HG03520 (cell line): ENCODE data around the gene NPLOC4.
"Not testable (repeated sequence)": the region's sequence is repeated elsewhere in the genome, so short reads cannot be mapped to it uniquely, and the experiment has no call there.

Experiments used
- ATAC-seq: cut with Tn5 transposase; IDR thresholded peaks from one replicate; pipeline ENCODE4 v1.9.1; 2021; ENCODE audit warnings: mild to moderate bottlenecking, moderate library complexity; ENCODE audit not compliant: unreplicated experiment

Gene NPLOC4

GRCh38 chr17:81636505-81637288, at the start of gene NPLOC4, which contains the start of gene TSPAN10:
TSS of gene NPLOC4 (minus strand) at chr17:81637112. CDS start at chr17:81636930, 182 bp downstream.
TSS of gene TSPAN10 (plus strand) at chr17:81637196. CDS start at chr17:81642413, 5,217 bp downstream.
- ATAC-seq = peak; percentile 78

GRCh38 chr17:81686614-81687013, 49.7 kb upstream of the NPLOC4 start:
- no peak for ATAC-seq

- no peak for ATAC-seq
Measured at GRCh38 chr17:81685108-81685507, 48.2 kb upstream of the NPLOC4 start.

GRCh38 chr17:81684442-81684911, 47.6 kb upstream of the NPLOC4 start:
- ATAC-seq = no peak

- peak; percentile 89 for ATAC-seq
Measured at GRCh38 chr17:81683584-81684441, 46.9 kb upstream of the NPLOC4 start, which contains the start of the genes ARL16 and HGS. TSS of gene ARL16 (minus strand) at chr17:81683797. CDS start at chr17:81683753, 44 bp downstream. TSS of gene HGS (plus strand) at chr17:81684011. CDS start at chr17:81684067, 56 bp downstream.

- ATAC-seq = peak; percentile 7
Measured at GRCh38 chr17:81683208-81683583, 46.3 kb upstream of the NPLOC4 start.

GRCh38 chr17:81682565-81683207, 45.8 kb upstream of the NPLOC4 start:
- ATAC-seq = no peak

- no peak for ATAC-seq
Measured at GRCh38 chr17:81681672-81682071, 44.8 kb upstream of the NPLOC4 start.

GRCh38 chr17:81680150-81680549, 43.2 kb upstream of the NPLOC4 start:
- ATAC-seq = no peak

GRCh38 chr17:81676906-81677305, 40.0 kb upstream of the NPLOC4 start:
- no peak for ATAC-seq

- ATAC-seq = not testable (repeated sequence)
Measured at GRCh38 chr17:81675515-81676221, 38.8 kb upstream of the NPLOC4 start.

- ATAC-seq = no peak
Measured at GRCh38 chr17:81673561-81674258, 36.8 kb upstream of the NPLOC4 start.

- no peak for ATAC-seq
Measured at GRCh38 chr17:81672954-81673353, 36.0 kb upstream of the NPLOC4 start.

- ATAC-seq = no peak
Measured at GRCh38 chr17:81672504-81672903, 35.6 kb upstream of the NPLOC4 start.

- ATAC-seq = no peak
Measured at GRCh38 chr17:81667754-81668153, 30.8 kb upstream of the NPLOC4 start.

GRCh38 chr17:81666342-81667191, 29.7 kb upstream of the NPLOC4 start, which contains the start of the genes CCDC137 and OXLD1:
TSS of gene CCDC137 (plus strand) at chr17:81666737. CDS start at chr17:81666767, 30 bp downstream.
TSS of gene OXLD1 (minus strand) at chr17:81666605. CDS start at chr17:81666577, 28 bp downstream.
- peak; percentile 95 for ATAC-seq

GRCh38 chr17:81666092-81666341, 29.1 kb upstream of the NPLOC4 start:
- ATAC-seq = peak; percentile 9

- no peak for ATAC-seq
Measured at GRCh38 chr17:81665205-81666091, 28.5 kb upstream of the NPLOC4 start.
